Ishikawa (cell line): Measurements from ENCODE around the gene SLC23A2.

Experiments
- CEBPB ChIP-seq: IDR thresholded peaks from 2 replicates; pipeline ENCODE4 v1.6.1; 2012
- CREB1 ChIP-seq: IDR thresholded peaks from 2 replicates; pipeline ENCODE4 v1.6.1; 2012; ENCODE audit warnings: low read depth
- EGR1 ChIP-seq: IDR thresholded peaks from 2 replicates; pipeline ENCODE4 v1.6.1; 2012
- EP300 ChIP-seq: IDR thresholded peaks from 2 replicates; pipeline ENCODE4 v1.6.1; 2012; ENCODE audit warnings: borderline replicate concordance
- FOXM1 ChIP-seq: IDR thresholded peaks from 2 replicates; pipeline ENCODE4 v1.6.1; 2012; ENCODE audit warnings: low read depth, borderline replicate concordance
- MAX ChIP-seq: IDR thresholded peaks from 2 replicates; pipeline ENCODE4 v1.6.1; 2012
- NFIC ChIP-seq: IDR thresholded peaks from 2 replicates; pipeline ENCODE4 v1.6.1; 2012
- RAD21 ChIP-seq: IDR thresholded peaks from 2 replicates; pipeline ENCODE4 v1.6.1; 2012; ENCODE audit warnings: low read depth
- REST ChIP-seq: IDR thresholded peaks from 2 replicates; pipeline ENCODE4 v1.6.1; 2012; ENCODE audit warnings: low read depth, mild to moderate bottlenecking
- TAF1 ChIP-seq: IDR thresholded peaks from 2 replicates; pipeline ENCODE4 v1.6.1; 2012; ENCODE audit warnings: low read depth, mild to moderate bottlenecking
- TCF12 ChIP-seq: IDR thresholded peaks from 2 replicates; pipeline ENCODE4 v1.6.1; 2012; ENCODE audit warnings: low read depth
- TEAD4 ChIP-seq: IDR thresholded peaks from 2 replicates; pipeline ENCODE4 v1.6.1; 2012
- USF1 ChIP-seq: IDR thresholded peaks from 2 replicates; pipeline ENCODE4 v1.6.1; 2012
- YY1 ChIP-seq: IDR thresholded peaks from 2 replicates; pipeline ENCODE4 v1.6.1; 2012; ENCODE audit warnings: low read depth
- ZBTB7A ChIP-seq: IDR thresholded peaks from 2 replicates; pipeline ENCODE4 v1.6.1; 2012; ENCODE audit warnings: low read depth

Gene SLC23A2

GRCh38 chr20:4987130-4987529, 14.2 kb downstream of the SLC23A2 start:
- no peak for TF ChIP-seq EGR1
- no peak for TF ChIP-seq ZBTB7A
- TF ChIP-seq EP300: no peak
- TF ChIP-seq TCF12: no peak
- no peak for TF ChIP-seq FOXM1
- no peak for TF ChIP-seq REST
- TF ChIP-seq NFIC: no peak
- TF ChIP-seq TEAD4: no peak
- TF ChIP-seq USF1: no peak
- no peak for TF ChIP-seq CREB1
- no peak for TF ChIP-seq CEBPB
- no peak for TF ChIP-seq TAF1
- no peak for TF ChIP-seq RAD21
- no peak for TF ChIP-seq YY1
- no peak for TF ChIP-seq MAX

GRCh38 chr20:4985658-4986057, 15.7 kb downstream of the SLC23A2 start:
- TF ChIP-seq TEAD4 (no peak), NFIC (no peak), YY1 (no peak), USF1 (no peak), CREB1 (no peak), TAF1 (no peak)

- TF ChIP-seq CREB1 (no peak), TCF12 (no peak), EP300 (no peak), CEBPB (no peak), REST (no peak), TAF1 (no peak), ZBTB7A (no peak), MAX (no peak), RAD21 (no peak)
These were observed 19.0 kb downstream of the SLC23A2 start for GRCh38 chr20:4982281-4982680.

- TF ChIP-seq CEBPB (no peak), TAF1 (no peak), MAX (no peak), TCF12 (no peak), EGR1 (no peak), FOXM1 (no peak), TEAD4 (no peak), EP300 (no peak), USF1 (no peak), CREB1 (no peak), NFIC (no peak), RAD21 (no peak), REST (no peak), YY1 (no peak), ZBTB7A (no peak)
These were observed 21.4 kb downstream of the SLC23A2 start for GRCh38 chr20:4979841-4980410.
